A673 (cell line): Measurements from ENCODE around the gene RABGGTA.
"Not testable (repeated sequence)": the region's sequence is repeated elsewhere in the genome, so short reads cannot be mapped to it uniquely, and the experiment has no call there.

Experiments used
- CTCF ChIP-seq: fragments of 300-800, 200-600 bp; sonication (generic); conservative IDR thresholded peaks from 2 replicates; pipeline ENCODE4 v1.5.1; 2017; ENCODE audit warnings: low read depth, mild to moderate bottlenecking, antibody characterized with exemption, low read length, moderate library complexity, mixed read lengths
- EZH2 ChIP-seq: fragments of 200-600 bp; sonication (generic); IDR thresholded peaks from 2 replicates; pipeline ENCODE4 v1.6.1; 2017; ENCODE audit warnings: borderline replicate concordance, low read depth, mild to moderate bottlenecking, mixed read lengths, antibody characterized with exemption, low read length; ENCODE audit not compliant: poor library complexity, severe bottlenecking

GRCh38 chr14:24216876-24217275 is 54.5 kb downstream of the RABGGTA start:
- not testable (repeated sequence) for TF ChIP-seq EZH2, CTCF
